GM18858 (cell line): ENCODE results near the gene SCUBE3.

Experiments used
- ATAC-seq: cut with Tn5 transposase; IDR thresholded peaks from one replicate; pipeline ENCODE4 v1.9.1; 2021; ENCODE audit not compliant: unreplicated experiment

Gene SCUBE3

GRCh38 chr6:35209081-35209480 lies 4.7 kb upstream of the SCUBE3 start:
- ATAC-seq = no peak

- ATAC-seq = no peak
Measured at GRCh38 chr6:35209622-35210247, 4.0 kb upstream of the SCUBE3 start.

- no peak for ATAC-seq
Measured at GRCh38 chr6:35213298-35213791, 411 bp upstream of the SCUBE3 start.

- ATAC-seq = no peak
Measured at GRCh38 chr6:35214869-35215664, 1.3 kb downstream of the SCUBE3 start.

GRCh38 chr6:35215665-35216411 lies 2.1 kb downstream of the SCUBE3 start:
- no peak for ATAC-seq

- no peak for ATAC-seq
Measured at GRCh38 chr6:35216412-35216732, 2.6 kb downstream of the SCUBE3 start.

- ATAC-seq = no peak
Measured at GRCh38 chr6:35216851-35217811, 3.4 kb downstream of the SCUBE3 start.

- no peak for ATAC-seq
Measured at GRCh38 chr6:35218021-35218420, 4.3 kb downstream of the SCUBE3 start.

GRCh38 chr6:35218456-35218855 lies 4.7 kb downstream of the SCUBE3 start:
- no peak for ATAC-seq

GRCh38 chr6:35219683-35220326 lies 6.0 kb downstream of the SCUBE3 start:
- ATAC-seq = no peak

- no peak for ATAC-seq
Measured at GRCh38 chr6:35220711-35221110, 7.0 kb downstream of the SCUBE3 start.

- ATAC-seq = no peak
Measured at GRCh38 chr6:35223396-35223795, 9.6 kb downstream of the SCUBE3 start.

GRCh38 chr6:35224720-35225119 lies 11.0 kb downstream of the SCUBE3 start:
- ATAC-seq = no peak

GRCh38 chr6:35228481-35228880 lies 14.7 kb downstream of the SCUBE3 start:
- ATAC-seq = no peak

GRCh38 chr6:35229304-35229703 lies 15.5 kb downstream of the SCUBE3 start:
- ATAC-seq = no peak

- no peak for ATAC-seq
Measured at GRCh38 chr6:35230498-35230897, 16.7 kb downstream of the SCUBE3 start.

GRCh38 chr6:35230950-35231349 lies 17.2 kb downstream of the SCUBE3 start:
- no peak for ATAC-seq

GRCh38 chr6:35231563-35231962 lies 17.8 kb downstream of the SCUBE3 start:
- no peak for ATAC-seq

- ATAC-seq = no peak
Measured at GRCh38 chr6:35234901-35235300, 21.1 kb downstream of the SCUBE3 start.

GRCh38 chr6:35236223-35236622 lies 22.5 kb downstream of the SCUBE3 start:
- no peak for ATAC-seq
